HepG2 (cell line): ENCODE data around the gene QRICH2. TPM values are rescaled to one million over a fixed set of nuclear protein-coding genes. Genes with fewer than 3 reads are reported as not detected.

Source experiments
- EEA1 ChIP-seq: sonication (generic); formaldehyde crosslinking; IDR thresholded peaks from 2 replicates; pipeline ENCODE4 v1.5.1; 2020; ENCODE audit warnings: mild to moderate bottlenecking, missing genetic modification reagents, borderline replicate concordance
- EED ChIP-seq: sonication (generic); formaldehyde crosslinking; IDR thresholded peaks from 2 replicates; pipeline ENCODE4 v1.5.0; 2020; ENCODE audit warnings: mild to moderate bottlenecking, missing genetic modification reagents
- EP300 ChIP-seq, 3 experiments: sonication (generic) in 1 of 3; formaldehyde crosslinking in 1 of 3; IDR thresholded peaks; 2 replicates each; pipeline versions ENCODE4 v1.5.1 to v1.6.1; 2011 to 2020; ENCODE audit warnings: low read depth in 2 of 3, low read length in 2 of 3, borderline replicate concordance in 1 of 3, improper control_type of control experiment in 1 of 3, mild to moderate bottlenecking in 1 of 3, missing genetic modification reagents in 1 of 3, moderate library complexity in 1 of 3
- ESRRA ChIP-seq: sonication (generic); formaldehyde crosslinking; IDR thresholded peaks from 2 replicates; pipeline ENCODE4 v1.5.1; 2020; ENCODE audit warnings: mild to moderate bottlenecking, low read depth, missing genetic modification reagents
- FOXJ3 ChIP-seq: sonication (generic); formaldehyde crosslinking; IDR thresholded peaks from 2 replicates; pipeline ENCODE4 v1.4.0; 2020; ENCODE audit warnings: missing genetic modification reagents, mild to moderate bottlenecking, borderline replicate concordance
- FOXP1 ChIP-seq, 2 experiments: fragments of 450-650 bp in 1 of 2; IDR thresholded peaks; 2 replicates each; pipeline ENCODE4 v1.6.1; 2017 to 2018; ENCODE audit warnings: antibody characterized with exemption in 1 of 2
- IRF2 ChIP-seq: IDR thresholded peaks from 2 replicates; pipeline ENCODE4 v1.6.1; 2018; ENCODE audit warnings: missing genetic modification reagents, missing compliant biosample characterization
- NFKB2 ChIP-seq: sonication (generic); formaldehyde crosslinking; IDR thresholded peaks from 2 replicates; pipeline ENCODE4 v1.4.0; 2020; ENCODE audit warnings: missing genetic modification reagents, borderline replicate concordance
- NR2F6 ChIP-seq, 2 experiments: IDR thresholded peaks; 2 replicates each; pipeline ENCODE4 v1.6.1; 2016; ENCODE audit warnings: antibody characterized with exemption in 1 of 2, mild to moderate bottlenecking in 1 of 2
- PCBP1 ChIP-seq: fragments of 200-400 bp; formaldehyde crosslinking; IDR thresholded peaks from 2 replicates; pipeline ENCODE4 v1.6.1; 2017; ENCODE audit warnings: mild to moderate bottlenecking, low read depth, low read length, borderline replicate concordance
- RNF2 ChIP-seq: fragments of 450-650 bp; conservative IDR thresholded peaks from 2 replicates; pipeline ENCODE4 v1.6.1; 2016; ENCODE audit warnings: low read depth
- SETDB1 ChIP-seq: sonication (generic); formaldehyde crosslinking; IDR thresholded peaks from 2 replicates; pipeline ENCODE4 v1.5.1; 2020; ENCODE audit warnings: missing genetic modification reagents, mild to moderate bottlenecking, borderline replicate concordance
- TCF7L2 ChIP-seq: IDR thresholded peaks from 2 replicates; pipeline ENCODE4 v1.6.1; 2011; ENCODE audit warnings: mild to moderate bottlenecking, low read depth, low read length, moderate library complexity
- ZNF160 ChIP-seq: sonication (generic); formaldehyde crosslinking; IDR thresholded peaks from 2 replicates; pipeline ENCODE4 v1.8.0; 2022; ENCODE audit warnings: mild to moderate bottlenecking, inconsistent platforms, missing genetic modification reagents
- ZNF205 ChIP-seq: IDR thresholded peaks from 2 replicates; pipeline ENCODE4 v1.6.1; 2018; ENCODE audit warnings: missing biosample characterization, missing genetic modification reagents
- polyA plus RNA-seq, 8 experiments: library from polyadenylated mRNA; depleted of rRNA in 3 of 8; stranded (reverse) in 7 of 8; unstranded in 1 of 8; fragments of >200 nt; fragmentation: Illumina TruSeq in 4 of 8; extraction: Trizol in 4 of 8; gene quantifications; 2 replicates each; pipeline versions ENCODE4 v1.2.1 to v1.2.3, GENCODE V29; 2011 to 2016; ENCODE audit warnings: low read depth in 4 of 8, missing spikeins in 1 of 8, mixed read lengths in 1 of 8; ENCODE audit not compliant: insufficient read depth in 1 of 8
- total RNA-seq, 5 experiments: library from RNA; depleted of rRNA; stranded (reverse); fragments of >200 nt; fragmentation: Illumina TruSeq; extraction: Trizol; gene quantifications; 2 replicates each; pipeline ENCODE4 v1.2.3, GENCODE V29; 2016; ENCODE audit warnings: low read depth in 1 of 5
- TF ChIP-seq, protein P1 (sequence below): sonication (generic); formaldehyde crosslinking; IDR thresholded peaks from one replicate; pipeline ENCODE4 v1.5.1; 2020; ENCODE audit warnings: mild to moderate bottlenecking, missing genetic modification reagents; ENCODE audit errors: not compliant biosample characterization
- TF ChIP-seq, protein P2 (sequence below): sonication (generic); formaldehyde crosslinking; IDR thresholded peaks from 2 replicates; pipeline ENCODE4 v1.9.0; 2021; ENCODE audit warnings: missing genetic modification reagents, borderline replicate concordance

The QRICH2 gene
- total and polyA plus RNA-seq, 2 of the 13 experiments (the other 11 are each of a cell fraction or from before 2014, with no cell fraction given): 3.7 to 5.7 TPM

GRCh38 chr17:76271669-76272540 lies 36.2 kb downstream of the QRICH2 start (continued):
- TF ChIP-seq, protein P1, sequence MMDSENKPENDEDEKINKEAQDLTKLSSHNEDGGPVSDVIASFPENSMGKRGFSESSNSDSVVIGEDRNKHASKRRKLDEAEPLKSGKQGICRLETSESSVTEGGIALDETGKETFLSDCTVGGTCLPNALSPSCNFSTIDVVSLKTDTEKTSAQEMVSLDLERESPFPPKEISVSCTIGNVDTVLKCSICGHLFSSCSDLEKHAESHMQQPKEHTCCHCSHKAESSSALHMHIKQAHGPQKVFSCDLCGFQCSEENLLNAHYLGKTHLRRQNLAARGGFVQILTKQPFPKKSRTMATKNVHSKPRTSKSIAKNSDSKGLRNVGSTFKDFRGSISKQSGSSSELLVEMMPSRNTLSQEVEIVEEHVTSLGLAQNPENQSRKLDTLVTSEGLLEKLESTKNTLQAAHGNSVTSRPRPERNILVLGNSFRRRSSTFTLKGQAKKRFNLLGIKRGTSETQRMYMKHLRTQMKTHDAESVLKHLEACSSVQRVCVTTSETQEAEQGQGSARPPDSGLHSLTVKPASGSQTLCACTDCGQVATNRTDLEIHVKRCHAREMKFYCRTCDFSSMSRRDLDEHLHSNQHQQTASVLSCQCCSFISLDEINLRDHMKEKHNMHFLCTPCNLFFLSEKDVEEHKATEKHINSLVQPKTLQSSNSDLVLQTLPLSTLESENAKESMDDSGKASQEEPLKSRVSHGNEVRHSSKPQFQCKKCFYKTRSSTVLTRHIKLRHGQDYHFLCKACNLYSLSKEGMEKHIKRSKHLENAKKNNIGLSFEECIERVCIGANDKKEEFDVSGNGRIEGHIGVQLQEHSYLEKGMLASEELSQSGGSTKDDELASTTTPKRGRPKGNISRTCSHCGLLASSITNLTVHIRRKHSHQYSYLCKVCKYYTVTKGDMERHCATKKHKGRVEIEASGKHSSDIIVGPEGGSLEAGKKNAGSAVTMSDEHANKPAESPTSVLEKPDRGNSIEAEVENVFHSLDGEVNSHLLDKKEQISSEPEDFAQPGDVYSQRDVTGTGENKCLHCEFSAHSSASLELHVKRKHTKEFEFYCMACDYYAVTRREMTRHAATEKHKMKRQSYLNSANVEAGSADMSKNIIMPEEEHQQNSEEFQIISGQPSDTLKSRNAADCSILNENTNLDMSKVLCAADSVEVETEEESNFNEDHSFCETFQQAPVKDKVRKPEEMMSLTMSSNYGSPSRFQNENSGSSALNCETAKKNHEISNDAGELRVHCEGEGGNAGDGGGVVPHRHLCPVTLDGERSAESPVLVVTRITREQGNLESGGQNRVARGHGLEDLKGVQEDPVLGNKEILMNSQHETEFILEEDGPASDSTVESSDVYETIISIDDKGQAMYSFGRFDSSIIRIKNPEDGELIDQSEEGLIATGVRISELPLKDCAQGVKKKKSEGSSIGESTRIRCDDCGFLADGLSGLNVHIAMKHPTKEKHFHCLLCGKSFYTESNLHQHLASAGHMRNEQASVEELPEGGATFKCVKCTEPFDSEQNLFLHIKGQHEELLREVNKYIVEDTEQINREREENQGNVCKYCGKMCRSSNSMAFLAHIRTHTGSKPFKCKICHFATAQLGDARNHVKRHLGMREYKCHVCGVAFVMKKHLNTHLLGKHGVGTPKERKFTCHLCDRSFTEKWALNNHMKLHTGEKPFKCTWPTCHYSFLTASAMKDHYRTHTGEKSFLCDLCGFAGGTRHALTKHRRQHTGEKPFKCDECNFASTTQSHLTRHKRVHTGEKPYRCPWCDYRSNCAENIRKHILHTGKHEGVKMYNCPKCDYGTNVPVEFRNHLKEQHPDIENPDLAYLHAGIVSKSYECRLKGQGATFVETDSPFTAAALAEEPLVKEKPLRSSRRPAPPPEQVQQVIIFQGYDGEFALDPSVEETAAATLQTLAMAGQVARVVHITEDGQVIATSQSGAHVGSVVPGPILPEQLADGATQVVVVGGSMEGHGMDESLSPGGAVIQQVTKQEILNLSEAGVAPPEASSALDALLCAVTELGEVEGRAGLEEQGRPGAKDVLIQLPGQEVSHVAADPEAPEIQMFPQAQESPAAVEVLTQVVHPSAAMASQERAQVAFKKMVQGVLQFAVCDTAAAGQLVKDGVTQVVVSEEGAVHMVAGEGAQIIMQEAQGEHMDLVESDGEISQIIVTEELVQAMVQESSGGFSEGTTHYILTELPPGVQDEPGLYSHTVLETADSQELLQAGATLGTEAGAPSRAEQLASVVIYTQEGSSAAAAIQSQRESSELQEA (CRISPR knock-in tag): no peak
- TF ChIP-seq ZNF160 (no peak), NFKB2 (CRISPR knock-in tag) (peak; percentile 29; the same call in 1 of the 2 replicates), SETDB1 (CRISPR knock-in tag) (no peak), IRF2 (no peak), EED (CRISPR knock-in tag) (0 out of 2 replicates have a peak, but pooled peaks have one; percentile 10), TCF7L2 (no peak), RNF2 (no peak), FOXP1 (IDR thresholded peaks at IDR 0.05) (no peak), FOXP1 (CRISPR knock-in tag; IDR thresholded peaks at IDR 0.05) (no peak), EEA1 (CRISPR knock-in tag) (0 out of 2 replicates have a peak, but pooled peaks have one; percentile 31), EP300 (IDR thresholded peaks at IDR 0.05; ENCODE audit: low read depth in 2 of 2, low read length in 2 of 2) (no peak), EP300 (CRISPR knock-in tag; IDR thresholded peaks at IDR 0.05; ENCODE audit: borderline replicate concordance) (no peak), FOXJ3 (CRISPR knock-in tag) (no peak), ESRRA (CRISPR knock-in tag) (no peak), ZNF205 (no peak), NR2F6 (IDR thresholded peaks at IDR 0.05) (no peak), NR2F6 (CRISPR knock-in tag; IDR thresholded peaks at IDR 0.05) (no peak), PCBP1 (peak; percentile 60; the same call in 1 of the 2 replicates)
- TF ChIP-seq, protein P2, sequence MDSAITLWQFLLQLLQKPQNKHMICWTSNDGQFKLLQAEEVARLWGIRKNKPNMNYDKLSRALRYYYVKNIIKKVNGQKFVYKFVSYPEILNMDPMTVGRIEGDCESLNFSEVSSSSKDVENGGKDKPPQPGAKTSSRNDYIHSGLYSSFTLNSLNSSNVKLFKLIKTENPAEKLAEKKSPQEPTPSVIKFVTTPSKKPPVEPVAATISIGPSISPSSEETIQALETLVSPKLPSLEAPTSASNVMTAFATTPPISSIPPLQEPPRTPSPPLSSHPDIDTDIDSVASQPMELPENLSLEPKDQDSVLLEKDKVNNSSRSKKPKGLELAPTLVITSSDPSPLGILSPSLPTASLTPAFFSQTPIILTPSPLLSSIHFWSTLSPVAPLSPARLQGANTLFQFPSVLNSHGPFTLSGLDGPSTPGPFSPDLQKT (CRISPR knock-in tag): no peak
